Type B pancreatic cell (in vitro differentiated cells): ENCODE data around the gene OPRL1. TPM values are rescaled to one million over a fixed set of nuclear protein-coding genes. Genes with fewer than 3 reads are reported as not detected.

ENCODE experiments used
- DNase-seq: peaks from one replicate; pipeline ENCODE4 v3.0.0; 2021; ENCODE audit warnings: mixed read lengths; ENCODE audit not compliant: unreplicated experiment; ENCODE audit errors: extremely low spot score
- H3K27ac Mint-ChIP-seq: 2 replicates; pipeline ENCODE4 v1.8.0; 2021; ENCODE audit warnings: mild to moderate bottlenecking, mixed read lengths
- H3K27me3 Mint-ChIP-seq: 2 replicates; pipeline ENCODE4 v1.8.0; 2021; ENCODE audit warnings: mixed read lengths
- H3K36me3 Mint-ChIP-seq: 2 replicates; pipeline ENCODE4 v1.8.0; 2021; ENCODE audit warnings: mixed read lengths
- H3K4me1 Mint-ChIP-seq: one replicate; pipeline ENCODE4 v1.8.0; 2021; ENCODE audit warnings: mixed read lengths; ENCODE audit not compliant: unreplicated experiment
- H3K4me3 Mint-ChIP-seq: 2 replicates; pipeline ENCODE4 v1.8.0; 2021; ENCODE audit warnings: mild to moderate bottlenecking, mixed read lengths
- H3K9me3 Mint-ChIP-seq: 2 replicates; pipeline ENCODE4 v1.8.0; 2021; ENCODE audit warnings: mixed read lengths
- total RNA-seq: library from RNA; stranded (reverse); gene quantifications from 2 replicates; pipeline ENCODE4 v1.2.1, GENCODE V29; 2021; ENCODE audit warnings: low replicate concordance
- TF ChIP-seq, protein P1 (sequence below): fragments of 200-600 bp; sonication (generic); conservative IDR thresholded peaks from 2 replicates; pipeline ENCODE4 v1.5.0; 2021; ENCODE audit warnings: antibody characterized with exemption, mild to moderate bottlenecking

Gene OPRL1
- total RNA-seq, 1 donor from 2014 or later, result 1.9 TPM

DNA sequence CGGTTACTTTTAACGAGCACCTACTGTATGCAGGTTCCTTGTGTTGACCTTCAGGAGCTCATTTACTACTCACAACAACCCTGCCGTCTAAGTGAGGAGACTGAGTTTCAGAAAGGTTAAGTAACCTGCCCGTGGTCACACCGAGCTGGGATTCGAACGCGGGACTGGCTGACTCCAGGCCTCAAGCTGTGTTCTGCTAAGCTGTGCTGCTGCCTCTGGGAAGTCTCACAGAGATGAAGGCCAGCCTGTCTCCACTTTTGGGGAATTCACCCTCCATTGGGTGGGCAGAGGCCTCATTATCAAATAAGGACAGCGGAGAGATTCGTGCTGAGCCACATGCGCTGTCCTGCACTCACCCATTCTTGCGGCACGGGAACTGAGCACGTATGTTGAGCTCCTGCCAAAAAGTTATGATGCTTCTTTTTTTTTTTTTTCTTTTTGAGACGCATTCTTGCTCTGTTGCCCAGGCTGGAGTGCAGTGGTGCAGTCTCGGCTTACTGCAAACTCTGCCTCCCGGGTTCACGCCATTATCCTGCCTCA lies 58.5 kb downstream of the OPRL1 start:
- H3K4me1 Mint-ChIP-seq, result no peaks in the 10 kb centered on the region
- H3K36me3 Mint-ChIP-seq, result no peaks in the 10 kb centered on the region
- DNase-seq, result no peak
- H3K27ac Mint-ChIP-seq, result no peak overlapping the region
- H3K4me3 Mint-ChIP-seq, result no peak overlapping the region
- H3K27me3 Mint-ChIP-seq, result peaks cover 14% of the 10 kb centered on the region
- H3K9me3 Mint-ChIP-seq, result no peaks in the 10 kb centered on the region
- TF ChIP-seq, protein P1, sequence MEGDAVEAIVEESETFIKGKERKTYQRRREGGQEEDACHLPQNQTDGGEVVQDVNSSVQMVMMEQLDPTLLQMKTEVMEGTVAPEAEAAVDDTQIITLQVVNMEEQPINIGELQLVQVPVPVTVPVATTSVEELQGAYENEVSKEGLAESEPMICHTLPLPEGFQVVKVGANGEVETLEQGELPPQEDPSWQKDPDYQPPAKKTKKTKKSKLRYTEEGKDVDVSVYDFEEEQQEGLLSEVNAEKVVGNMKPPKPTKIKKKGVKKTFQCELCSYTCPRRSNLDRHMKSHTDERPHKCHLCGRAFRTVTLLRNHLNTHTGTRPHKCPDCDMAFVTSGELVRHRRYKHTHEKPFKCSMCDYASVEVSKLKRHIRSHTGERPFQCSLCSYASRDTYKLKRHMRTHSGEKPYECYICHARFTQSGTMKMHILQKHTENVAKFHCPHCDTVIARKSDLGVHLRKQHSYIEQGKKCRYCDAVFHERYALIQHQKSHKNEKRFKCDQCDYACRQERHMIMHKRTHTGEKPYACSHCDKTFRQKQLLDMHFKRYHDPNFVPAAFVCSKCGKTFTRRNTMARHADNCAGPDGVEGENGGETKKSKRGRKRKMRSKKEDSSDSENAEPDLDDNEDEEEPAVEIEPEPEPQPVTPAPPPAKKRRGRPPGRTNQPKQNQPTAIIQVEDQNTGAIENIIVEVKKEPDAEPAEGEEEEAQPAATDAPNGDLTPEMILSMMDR, result no peak

DNA sequence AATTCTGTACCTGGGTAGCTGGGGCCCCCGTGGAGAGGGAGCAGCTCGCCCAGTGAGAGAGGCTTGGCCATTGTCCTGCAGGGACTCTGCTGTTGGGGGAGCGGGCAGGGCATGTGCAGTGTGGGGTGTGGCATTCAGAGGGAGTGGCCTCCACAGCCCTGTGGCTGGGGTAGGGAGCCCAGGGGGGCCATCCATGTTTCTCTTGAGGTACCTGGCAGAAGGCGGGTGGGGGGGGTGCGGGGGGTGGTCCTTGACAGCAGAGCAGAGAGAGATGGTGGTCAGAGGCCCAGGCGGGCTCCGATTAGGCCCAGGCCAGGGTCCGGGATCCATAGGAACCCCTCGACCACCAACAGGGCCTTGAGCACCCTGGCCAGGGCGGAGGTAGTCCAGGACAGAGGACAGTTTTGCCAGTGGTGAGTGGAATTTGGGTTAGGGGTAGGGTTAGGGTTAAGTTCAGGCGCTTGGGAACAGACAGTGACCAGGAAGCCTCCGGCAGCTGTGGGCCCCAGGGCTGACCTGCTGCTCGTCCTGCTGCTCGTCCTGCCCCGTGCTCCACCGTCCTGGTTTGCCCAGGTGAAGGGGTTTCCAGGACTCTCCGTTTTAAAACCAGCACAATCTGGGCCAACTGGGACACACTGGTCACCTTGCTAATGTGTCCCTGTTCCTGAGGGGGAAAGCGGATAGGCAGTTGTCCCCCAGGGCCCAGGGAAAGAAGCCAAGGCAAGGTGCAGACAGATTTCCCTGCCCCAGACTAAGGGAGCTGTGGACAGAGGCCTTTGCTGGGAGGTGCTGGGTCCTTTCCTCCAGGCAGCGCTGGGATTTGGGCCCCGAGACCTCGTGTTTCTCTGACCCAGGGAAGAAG lies 59.5 kb downstream of the OPRL1 start:
- no peaks in the 10 kb centered on the region for H3K36me3 Mint-ChIP-seq
- H3K9me3 Mint-ChIP-seq, result no peaks in the 10 kb centered on the region
- DNase-seq, result no peak

DNA sequence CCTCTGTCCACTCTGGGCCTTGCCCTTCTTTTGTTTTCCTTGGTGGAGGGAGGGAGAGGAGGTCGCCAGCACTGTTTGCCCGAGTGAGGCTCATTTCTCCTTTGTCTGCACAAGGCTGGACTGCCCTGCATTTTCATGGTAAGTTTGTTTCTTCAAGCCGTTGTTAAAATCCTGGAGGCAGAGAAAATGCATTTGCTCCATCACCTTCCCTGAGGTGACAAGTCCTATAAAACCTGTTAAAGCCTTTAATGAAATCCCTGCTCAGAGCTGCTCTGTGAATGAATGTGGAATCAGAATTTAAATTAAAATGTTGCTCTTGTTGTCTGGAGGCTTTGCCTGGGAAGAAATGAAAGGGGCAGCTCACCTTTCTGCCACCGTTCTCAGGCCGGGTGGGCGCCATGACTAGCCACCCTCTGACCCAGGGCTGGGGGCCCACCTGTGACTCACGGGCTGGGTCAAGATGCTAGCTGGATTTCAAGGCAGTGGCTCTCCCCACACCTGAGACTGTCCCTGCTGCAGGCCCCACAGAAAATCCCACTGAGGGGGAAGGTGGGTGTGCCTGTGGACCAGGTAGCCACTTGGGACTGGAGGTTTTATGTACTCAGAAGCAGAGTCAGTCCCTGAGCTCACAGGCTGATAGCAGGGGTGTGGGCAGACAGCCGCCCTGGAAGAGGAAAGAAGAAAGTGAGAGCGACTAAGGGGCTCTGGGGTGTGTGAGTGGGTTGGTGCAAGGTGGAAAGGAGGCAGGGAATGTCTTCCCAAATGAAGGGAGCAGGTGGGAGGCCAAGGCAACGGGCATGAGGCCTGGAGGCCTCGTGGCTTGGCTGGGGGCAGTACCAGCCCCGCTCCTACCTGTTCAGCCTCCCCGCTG lies 60.4 kb downstream of the OPRL1 start:
- Mint-ChIP-seq H3K36me3 (no peaks in the 10 kb centered on the region), H3K4me1 (no peaks in the 10 kb centered on the region)

More for the DNA sequence above, 59.5 kb downstream of the OPRL1 start:
- peaks cover 15% of the 10 kb centered on the region for H3K27me3 Mint-ChIP-seq
- H3K4me3 Mint-ChIP-seq, result no peak overlapping the region
- no peak overlapping the region for H3K27ac Mint-ChIP-seq
- H3K4me1 Mint-ChIP-seq, result no peaks in the 10 kb centered on the region
- TF ChIP-seq, protein P1, result no peak

DNA sequence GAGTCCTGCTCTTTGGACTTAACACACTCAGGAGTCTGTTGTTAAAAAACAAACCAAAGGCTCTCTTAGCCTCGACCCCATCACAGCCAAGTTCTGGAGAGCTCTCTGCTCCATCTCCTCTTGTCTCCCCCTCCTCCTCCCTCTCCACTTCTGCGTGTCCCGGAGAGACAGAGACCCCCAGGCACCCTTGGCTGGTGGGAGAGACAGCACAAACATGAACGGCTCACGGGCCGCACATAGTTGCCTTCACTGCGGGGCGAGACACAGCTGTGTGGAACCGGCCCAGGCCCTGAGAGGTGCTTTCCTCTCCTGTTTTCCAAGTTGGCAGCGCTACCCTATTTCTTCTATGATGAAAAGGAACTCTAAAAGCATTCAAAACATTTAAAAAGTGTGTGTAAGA lies 61.1 kb downstream of the OPRL1 start:
- Mint-ChIP-seq H3K4me3 (no peak overlapping the region), H3K27ac (no peak overlapping the region), H3K4me1 (no peaks in the 10 kb centered on the region), H3K36me3 (no peaks in the 10 kb centered on the region), H3K27me3 (peaks cover 6% of the 10 kb centered on the region), H3K9me3 (peaks cover 7% of the 10 kb centered on the region)
- TF ChIP-seq, protein P1, result no peak
- DNase-seq, result no peak

More for the DNA sequence above, 60.4 kb downstream of the OPRL1 start:
- no peak overlapping the region for H3K27ac Mint-ChIP-seq
- TF ChIP-seq, protein P1, result no peak
- DNase-seq, result no peak
- peaks cover 7% of the 10 kb centered on the region for H3K9me3 Mint-ChIP-seq
- no peak overlapping the region for H3K4me3 Mint-ChIP-seq
- peaks cover 12% of the 10 kb centered on the region for H3K27me3 Mint-ChIP-seq

DNA sequence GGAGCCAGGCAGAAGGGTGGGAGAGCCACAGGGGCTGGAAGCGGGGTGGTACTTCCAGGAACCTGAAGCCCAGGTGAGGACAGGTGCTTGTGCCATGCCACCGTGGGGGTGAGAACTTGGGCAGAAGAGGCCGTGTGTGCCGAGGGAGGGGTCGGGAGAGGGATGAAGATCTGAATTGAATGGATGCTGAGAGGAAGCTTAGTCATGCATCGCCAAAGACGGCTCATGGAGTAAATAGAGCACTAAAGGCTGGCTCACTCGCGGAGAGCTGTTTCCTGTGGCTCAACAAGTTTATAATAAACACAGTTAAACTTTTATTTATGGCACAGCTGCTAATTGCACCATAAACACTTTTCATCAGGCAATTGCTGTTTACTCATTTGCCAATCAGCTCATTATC lies 62.7 kb downstream of the OPRL1 start:
- Mint-ChIP-seq H3K27ac (no peak overlapping the region), H3K27me3 (peaks cover 10% of the 10 kb centered on the region), H3K4me1 (no peaks in the 10 kb centered on the region), H3K9me3 (peaks cover 7% of the 10 kb centered on the region), H3K4me3 (no peak overlapping the region), H3K36me3 (no peaks in the 10 kb centered on the region)
- TF ChIP-seq, protein P1, result no peak
- DNase-seq, result no peak
